VCaP (cell line): ENCODE measurements around the gene PSENEN.

ENCODE experiments used
- H3K27ac ChIP-seq: fragments of 450-650 bp; 2 replicates; pipeline ENCODE4 v1.5.1; 2017
- CTCF ChIP-seq: fragments of 450-650 bp; conservative IDR thresholded peaks from 2 replicates; pipeline ENCODE4 v1.5.1; 2017; ENCODE audit warnings: mild to moderate bottlenecking, moderate library complexity

Gene PSENEN

GRCh38 chr19:35732540-35733179 lies 12.8 kb upstream of the PSENEN start:
- H3K27ac ChIP-seq: no peak overlapping the region
- TF ChIP-seq CTCF: no peak

GRCh38 chr19:35733180-35734125 lies 12.0 kb upstream of the PSENEN start:
- H3K27ac ChIP-seq: no peak overlapping the region
- no peak for TF ChIP-seq CTCF

GRCh38 chr19:35734273-35734672 lies 11.2 kb upstream of the PSENEN start:
- H3K27ac ChIP-seq: no peak overlapping the region
- no peak for TF ChIP-seq CTCF

- H3K27ac ChIP-seq: no peak overlapping the region
- no peak for TF ChIP-seq CTCF
Measured at GRCh38 chr19:35734889-35735288, 10.6 kb upstream of the PSENEN start.

- H3K27ac ChIP-seq: no peak overlapping the region
- peak; percentile 40 for TF ChIP-seq CTCF
Measured at GRCh38 chr19:35736913-35737886, 8.3 kb upstream of the PSENEN start.

- no peak overlapping the region for H3K27ac ChIP-seq
- TF ChIP-seq CTCF: no peak
Measured at GRCh38 chr19:35738021-35738886, 7.2 kb upstream of the PSENEN start.
